Transverse colon (tissue), 3 donors: ENCODE data around the gene SARDH.

Source experiments
- EP300 ChIP-seq: sonication (generic); formaldehyde crosslinking; IDR thresholded peaks from one replicate; pipeline ENCODE4 v1.6.1; 2017; ENCODE audit warnings: antibody characterized with exemption, low read depth
- POLR2A ChIP-seq: fragments of 450-650 bp; IDR thresholded peaks from one replicate; pipeline ENCODE4 v1.6.1; 2016; ENCODE audit warnings: antibody characterized with exemption, mild to moderate bottlenecking, moderate library complexity
- TF ChIP-seq, protein P1 (sequence below), 5 experiments: fragments of 200-600 bp in 3 of 5; fragments of 450-650 bp in 2 of 5; sonication (generic) in 3 of 5; IDR thresholded peaks; 1 replicate in 2 of 5; 2 replicates in 3 of 5; pipeline ENCODE4 v1.5.1; 2016 to 2017; ENCODE audit warnings: antibody characterized with exemption in 5 of 5, inconsistent platforms in 3 of 5, mild to moderate bottlenecking in 2 of 5, moderate library complexity in 1 of 5

DNA sequence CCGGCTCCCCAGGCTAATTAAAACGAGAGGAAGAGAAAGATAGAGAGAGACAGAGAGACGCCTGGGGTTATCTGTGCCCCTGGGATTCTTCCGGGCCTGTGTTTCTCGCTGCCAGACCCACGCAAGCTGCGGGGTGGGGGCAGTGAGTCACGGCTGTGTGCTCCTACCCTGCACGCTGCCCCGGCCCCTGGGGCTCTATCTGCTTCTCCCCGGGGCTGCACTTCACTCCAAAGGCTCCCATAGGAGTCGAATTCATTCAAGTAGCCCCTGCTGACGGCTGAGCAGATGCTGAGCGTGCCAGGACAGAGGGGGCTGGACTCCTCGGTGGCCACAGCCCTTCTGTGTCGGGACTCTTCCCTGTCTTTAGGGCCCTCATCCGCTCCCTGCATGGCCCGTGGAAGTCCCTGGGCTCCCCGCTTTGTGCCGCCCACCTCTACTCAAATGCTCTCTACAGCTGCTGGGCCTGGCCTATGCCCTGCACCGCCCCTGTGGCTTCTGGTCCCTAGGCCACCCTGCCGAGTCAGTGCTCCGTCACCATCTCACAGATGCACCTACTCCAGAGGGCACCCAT, 22.8 kb downstream of the SARDH start:
- TF ChIP-seq, protein P1, sequence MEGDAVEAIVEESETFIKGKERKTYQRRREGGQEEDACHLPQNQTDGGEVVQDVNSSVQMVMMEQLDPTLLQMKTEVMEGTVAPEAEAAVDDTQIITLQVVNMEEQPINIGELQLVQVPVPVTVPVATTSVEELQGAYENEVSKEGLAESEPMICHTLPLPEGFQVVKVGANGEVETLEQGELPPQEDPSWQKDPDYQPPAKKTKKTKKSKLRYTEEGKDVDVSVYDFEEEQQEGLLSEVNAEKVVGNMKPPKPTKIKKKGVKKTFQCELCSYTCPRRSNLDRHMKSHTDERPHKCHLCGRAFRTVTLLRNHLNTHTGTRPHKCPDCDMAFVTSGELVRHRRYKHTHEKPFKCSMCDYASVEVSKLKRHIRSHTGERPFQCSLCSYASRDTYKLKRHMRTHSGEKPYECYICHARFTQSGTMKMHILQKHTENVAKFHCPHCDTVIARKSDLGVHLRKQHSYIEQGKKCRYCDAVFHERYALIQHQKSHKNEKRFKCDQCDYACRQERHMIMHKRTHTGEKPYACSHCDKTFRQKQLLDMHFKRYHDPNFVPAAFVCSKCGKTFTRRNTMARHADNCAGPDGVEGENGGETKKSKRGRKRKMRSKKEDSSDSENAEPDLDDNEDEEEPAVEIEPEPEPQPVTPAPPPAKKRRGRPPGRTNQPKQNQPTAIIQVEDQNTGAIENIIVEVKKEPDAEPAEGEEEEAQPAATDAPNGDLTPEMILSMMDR (IDR thresholded peaks at IDR 0.05): no peak
- TF ChIP-seq POLR2A: no peak
- TF ChIP-seq EP300: no peak
